Activated naive CD4-positive, alpha-beta T cell (primary cell): Measurements from ENCODE around the gene OR2T3.
"Not testable (repeated sequence)": the region's sequence is repeated elsewhere in the genome, so short reads cannot be mapped to it uniquely, and the experiment has no call there.

Experiments used
- DNase-seq, 4 experiments: peaks; one replicate each; lab custom pipeline; 2025; lab: John Stamatoyannopoulos, UW

Gene OR2T3

DNA sequence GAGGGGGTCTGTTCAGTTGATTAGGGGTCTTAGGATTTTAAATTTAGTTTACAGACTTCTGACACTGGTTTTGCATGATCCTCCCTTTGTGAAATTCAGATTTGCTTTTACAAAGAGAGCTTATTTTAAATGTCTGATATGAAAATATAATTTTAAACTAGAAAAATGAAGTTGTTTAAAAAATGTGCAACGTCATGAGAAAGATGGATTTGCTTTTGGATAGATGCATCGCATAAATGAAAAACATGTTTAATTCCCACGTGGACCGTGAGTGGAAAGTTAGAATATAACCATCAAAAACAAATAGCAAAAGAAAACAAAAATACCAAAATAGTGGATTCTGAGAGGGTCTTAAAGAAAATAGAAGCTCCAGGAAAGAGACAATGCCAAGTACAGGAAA is 2.0 kb upstream of the OR2T3 start:
- DNase-seq = no peak

DNA sequence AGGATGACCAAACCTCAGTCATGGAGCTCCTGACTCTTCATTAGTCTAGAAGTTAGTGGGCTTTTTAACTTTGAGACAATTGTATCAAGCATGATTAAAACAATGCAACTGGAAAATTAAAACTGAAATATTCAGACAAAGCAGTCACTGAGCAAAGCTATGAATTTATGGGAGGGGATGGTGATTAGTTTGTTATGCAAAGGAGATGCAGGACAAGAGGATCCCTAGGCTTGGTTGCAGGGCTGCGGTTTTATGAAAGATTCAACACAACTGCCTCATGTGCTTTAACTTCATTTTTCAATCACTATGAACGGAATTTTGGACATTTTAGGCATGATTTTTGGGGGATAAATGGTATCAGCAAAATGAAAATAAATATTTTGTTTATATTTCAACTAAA is 1.0 kb upstream of the OR2T3 start:
- DNase-seq = not testable (repeated sequence)

DNA sequence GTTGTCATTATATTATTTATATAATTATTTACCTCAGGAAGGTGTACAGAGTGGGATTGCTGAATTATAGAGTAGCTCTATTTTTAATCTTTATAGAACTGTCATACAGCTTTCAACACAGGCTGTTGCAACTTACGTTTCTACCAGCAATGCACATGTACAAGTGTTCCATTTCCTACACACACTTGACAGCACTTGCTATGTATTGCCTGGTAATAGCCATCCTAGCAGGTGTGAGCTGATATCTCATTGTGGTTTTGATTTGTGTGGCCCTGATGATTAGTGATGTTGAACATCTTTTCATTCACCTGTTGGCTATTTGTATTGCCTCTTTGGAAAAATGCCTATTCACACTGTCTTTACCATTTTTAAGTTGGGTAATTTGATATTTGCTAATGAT is 2.5 kb downstream of the OR2T3 start:
- DNase-seq = not testable (repeated sequence)

DNA sequence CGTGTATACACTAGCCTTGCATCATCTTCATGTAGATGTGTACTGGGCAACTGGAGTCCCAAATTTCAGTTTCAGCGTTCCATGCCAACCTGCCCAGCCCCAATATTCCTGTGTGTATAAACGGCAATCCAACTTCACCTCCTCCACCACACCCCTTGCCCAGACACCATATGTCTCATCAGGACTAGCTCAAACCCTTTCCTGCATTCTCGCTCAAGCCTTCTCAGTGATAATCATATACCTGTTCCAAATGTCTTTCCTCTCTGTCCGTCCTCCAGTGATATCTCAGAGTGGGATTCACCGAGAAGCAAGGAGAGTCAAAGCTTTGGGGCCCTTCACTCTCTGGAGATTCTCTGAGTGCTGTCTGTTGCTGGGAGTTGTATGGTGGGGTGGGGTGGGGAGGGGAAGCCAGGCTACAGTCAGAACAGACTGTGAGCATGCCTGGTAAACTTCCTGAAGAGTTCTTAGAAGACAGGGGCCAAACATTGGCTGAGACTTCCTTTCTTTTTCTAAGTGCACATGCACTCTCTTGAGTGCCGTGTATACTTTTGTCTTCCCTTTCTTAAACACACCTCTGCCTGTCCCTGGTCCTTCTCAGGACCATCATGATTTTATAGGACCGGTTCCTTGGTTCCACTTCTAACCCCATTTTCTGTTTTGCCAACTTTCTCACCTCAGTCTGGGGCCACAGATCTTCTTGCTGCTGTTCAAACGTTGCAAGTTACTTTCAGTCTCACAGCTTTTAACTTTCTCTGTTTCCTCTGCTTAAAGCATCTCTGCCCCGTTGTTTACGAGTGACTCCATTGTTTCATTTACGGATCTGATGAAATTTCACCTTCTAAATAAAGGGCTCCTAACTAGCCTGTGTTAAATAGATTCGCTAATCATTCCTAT is 8.8 kb downstream of the OR2T3 start:
- DNase-seq = peak in 1 of 4 experiments; percentile 4

DNA sequence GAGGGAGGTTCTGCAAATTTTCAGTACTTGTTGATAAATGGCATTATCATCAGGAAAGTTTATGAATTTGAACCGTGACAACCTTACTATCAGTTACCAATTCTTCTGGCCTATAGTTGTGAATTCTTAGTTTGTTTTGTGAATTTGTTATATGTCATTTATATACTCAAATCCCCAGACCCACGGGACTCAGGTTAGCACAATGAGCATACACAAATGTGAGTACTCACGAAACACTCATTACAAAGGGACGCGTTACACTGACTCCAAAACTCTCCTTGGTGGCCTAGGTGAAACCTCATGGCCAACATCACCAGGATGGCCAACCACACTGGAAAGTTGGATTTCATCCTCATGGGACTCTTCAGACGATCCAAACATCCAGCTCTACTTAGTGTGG is 15.1 kb downstream of the OR2T3 start, which contains the start of gene OR2T5:
TSS of gene OR2T5 (plus strand) at position 301 of the 400 bp plus-strand sequence. CDS start at position 301, 0 bp downstream.
- not testable (repeated sequence) for DNase-seq

DNA sequence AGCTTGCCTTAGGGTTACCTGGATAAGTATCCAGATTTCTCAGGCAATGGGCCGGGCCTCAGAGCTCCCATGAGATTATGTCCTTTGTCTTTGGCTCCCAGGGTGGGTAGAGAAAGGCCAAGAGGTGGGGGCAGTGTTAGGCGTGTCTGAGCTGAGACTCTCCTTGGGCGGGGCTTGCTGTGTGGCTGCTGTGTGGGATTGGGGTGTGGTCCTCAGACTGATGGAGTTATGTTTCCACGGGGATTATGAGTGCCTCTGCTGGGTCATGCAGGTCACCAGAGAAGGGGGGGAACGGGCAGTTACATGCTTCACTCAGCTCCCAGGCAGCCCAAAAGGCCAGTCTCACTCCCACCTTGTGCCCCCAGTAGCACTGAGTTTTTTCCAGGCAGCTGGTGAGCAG is 23.5 kb downstream of the OR2T3 start:
- not testable (repeated sequence) for DNase-seq

DNA sequence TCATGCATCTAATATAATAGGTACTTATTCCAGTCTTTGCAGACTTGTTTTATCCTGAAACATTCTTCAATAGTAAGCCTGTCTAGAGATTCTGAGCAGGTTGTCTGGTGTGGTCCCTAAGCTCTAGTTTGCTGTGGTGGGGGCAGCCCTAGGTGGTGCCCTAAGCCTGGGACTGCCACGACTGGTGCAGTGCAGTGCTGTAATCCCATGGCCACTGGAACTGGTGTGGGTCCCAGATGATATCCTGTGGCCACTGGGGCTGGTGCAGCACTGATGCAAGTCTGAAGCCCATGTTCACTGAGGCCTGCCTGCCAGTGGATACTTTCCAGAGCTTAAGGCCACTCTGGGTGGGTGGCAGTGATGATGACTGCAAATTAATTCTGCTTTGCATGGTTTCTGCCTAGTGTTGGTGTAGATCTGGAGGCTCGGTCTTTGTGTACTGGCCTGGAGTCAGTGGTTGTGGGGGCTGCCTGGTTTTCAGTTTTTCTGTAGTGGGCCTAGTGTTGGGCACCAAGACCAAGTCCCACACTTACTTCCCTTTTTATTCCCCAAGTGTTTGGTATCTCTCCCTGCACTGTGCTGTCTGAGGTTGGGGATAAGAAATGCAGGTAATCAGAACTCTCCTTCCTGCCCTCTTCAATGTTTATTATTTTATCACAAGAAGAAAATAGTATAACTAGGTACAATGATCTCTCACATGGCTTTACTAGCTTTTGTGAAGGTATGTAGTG is 27.3 kb downstream of the OR2T3 start:
- DNase-seq = not testable (repeated sequence)

DNA sequence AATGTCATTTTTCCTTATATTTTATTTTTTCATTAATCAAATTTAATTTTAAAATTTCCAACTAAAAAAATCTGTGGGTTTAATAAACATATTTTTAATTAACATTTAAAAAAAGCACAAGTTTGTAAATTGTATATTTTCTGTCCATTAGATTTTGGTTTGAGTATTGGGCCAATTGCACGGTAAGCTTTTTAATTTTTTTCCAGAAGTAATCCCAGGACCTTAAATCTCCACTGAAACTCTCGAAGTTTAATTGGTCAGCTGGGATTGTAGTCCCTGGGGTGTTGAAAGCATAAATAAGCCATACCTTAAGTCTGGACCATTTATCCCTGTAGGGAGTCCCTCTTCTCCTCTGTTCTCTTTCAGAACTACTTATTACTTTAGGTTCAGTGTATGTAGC is 34.6 kb downstream of the OR2T3 start, which contains the start of gene OR2G6:
TSS of gene OR2G6 (plus strand) at position 301 of the 400 bp plus-strand sequence. CDS start 13,574 bp downstream, outside the sequence.
- not testable (repeated sequence) for DNase-seq

DNA sequence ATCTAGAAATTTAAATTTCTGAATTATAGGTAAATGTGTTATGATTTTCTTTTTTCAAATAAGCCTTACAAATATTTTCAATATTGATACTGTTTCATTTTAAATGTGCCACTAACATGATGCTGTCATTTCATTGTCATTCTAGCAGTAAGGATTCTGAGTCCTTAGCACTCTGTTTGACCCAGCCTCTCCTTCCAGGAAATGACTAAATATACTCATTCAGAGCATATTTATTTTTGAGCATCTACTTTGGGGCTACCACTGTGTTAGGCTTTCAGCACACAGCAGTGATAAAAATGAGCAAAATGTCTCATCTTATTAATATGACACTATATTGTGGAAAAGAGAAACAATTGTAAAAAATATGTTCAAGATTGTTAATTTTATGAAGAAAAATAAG is 37.1 kb downstream of the OR2T3 start:
- DNase-seq = not testable (repeated sequence)

DNA sequence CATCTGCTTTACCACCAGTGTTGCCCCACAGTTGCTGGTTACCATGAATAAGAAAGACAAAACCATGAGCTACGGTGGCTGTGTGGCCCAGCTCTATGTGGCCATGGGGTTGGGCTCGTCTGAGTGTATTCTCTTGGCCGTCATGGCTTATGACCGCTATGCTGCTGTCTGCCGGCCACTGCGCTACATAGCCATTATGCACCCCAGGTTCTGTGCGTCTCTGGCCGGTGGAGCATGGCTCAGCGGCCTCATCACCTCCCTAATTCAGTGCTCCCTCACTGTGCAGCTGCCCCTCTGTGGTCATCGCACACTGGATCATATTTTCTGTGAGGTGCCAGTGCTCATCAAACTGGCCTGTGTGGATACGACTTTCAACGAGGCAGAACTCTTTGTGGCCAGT is 48.7 kb downstream of the OR2T3 start:
- DNase-seq = no peak
